NCI-H1417 (cell line): ENCODE measurements around the gene PALLD.

Source experiments
- DNase-seq, 3 experiments: peaks; one replicate each; lab custom pipeline; 2025; lab: John Stamatoyannopoulos, UW

Gene PALLD

GRCh38 chr4:168731706-168732414 is 235.0 kb downstream of the PALLD start:
- peak in 1 of 3 experiments; percentile 66 for DNase-seq

DNA sequence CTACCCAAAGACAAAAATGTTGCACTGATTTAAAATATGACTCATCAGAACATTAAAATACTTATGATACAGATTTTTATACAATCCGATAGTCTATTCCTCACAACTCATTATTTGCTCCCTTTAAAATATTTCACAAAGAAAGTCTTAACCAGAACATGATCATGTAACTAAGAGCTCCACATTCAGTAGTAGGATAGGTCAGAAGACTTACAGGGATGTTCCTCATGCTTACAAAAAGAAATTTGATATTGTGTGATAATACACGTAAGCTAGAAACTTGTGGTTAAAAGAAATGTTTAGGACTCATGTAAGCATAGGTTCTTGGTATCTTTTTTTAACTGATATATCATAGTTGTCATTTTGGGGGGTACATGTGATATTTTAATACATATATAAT is 235.9 kb downstream of the PALLD start:
- DNase-seq: no peak

GRCh38 chr4:168734703-168735678 is 238.1 kb downstream of the PALLD start:
- no peak for DNase-seq

GRCh38 chr4:168735735-168736134 is 238.9 kb downstream of the PALLD start:
- no peak for DNase-seq

DNA sequence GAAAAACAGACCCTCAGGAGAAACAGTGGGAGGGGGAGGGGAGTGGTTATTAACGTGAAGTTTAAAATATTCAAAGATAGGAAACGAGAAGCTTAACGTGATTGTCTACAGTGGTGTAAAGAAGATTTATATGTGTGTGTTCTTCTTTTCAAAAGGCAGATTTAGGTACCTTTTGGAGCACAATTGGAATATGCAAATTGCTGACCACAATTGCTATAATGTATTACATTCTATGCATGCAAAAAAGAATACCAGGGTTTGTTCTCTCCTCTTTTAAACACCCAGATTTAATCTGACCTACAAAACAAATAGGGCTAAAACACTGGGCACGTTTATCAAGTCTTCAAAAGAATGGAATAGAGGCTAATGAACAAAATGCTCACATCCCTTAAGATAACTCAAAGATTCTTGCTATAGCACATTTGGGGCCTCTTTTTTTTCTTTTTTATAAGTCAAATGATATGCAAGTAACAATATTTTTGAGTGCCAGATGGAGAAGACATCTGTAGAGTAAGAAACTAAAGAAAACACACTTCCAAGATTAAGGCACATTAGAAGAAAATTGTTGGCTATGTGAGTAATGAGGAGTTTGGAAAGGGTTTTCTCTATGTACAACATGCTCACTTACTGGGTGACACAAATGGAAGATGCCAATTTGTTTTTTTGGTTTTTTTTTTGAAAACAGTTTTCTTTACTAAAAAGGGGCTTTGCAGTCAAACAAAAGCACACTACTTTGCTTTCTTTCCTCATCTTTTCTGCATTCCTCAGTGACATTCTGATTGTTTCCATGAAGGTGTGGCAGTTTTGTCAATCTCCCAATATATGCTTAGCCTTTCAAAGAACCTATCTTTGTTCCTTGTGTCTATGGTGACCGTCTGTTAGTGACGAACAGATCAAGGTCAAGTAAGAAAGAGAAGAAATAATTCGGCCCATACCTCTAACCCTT is 240.3 kb downstream of the PALLD start:
- DNase-seq: no peak

DNA sequence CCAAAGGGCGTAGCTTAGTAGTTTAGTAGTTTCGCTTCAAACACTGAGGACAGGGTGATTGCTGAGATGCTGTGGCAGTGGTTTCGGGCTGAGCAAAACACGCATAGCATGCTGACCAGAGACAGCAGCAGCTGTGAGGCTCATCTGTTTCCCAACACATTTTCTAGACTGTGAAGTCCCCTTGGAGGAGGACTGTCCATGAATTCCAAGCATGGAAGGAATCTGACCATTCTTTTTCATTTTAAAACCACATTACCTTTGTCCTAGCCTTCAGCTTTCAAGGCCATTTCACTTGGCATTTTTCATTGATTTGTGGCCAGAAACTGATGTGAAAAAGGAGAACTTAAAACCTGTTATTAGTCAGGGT is 240.9 kb downstream of the PALLD start:
- DNase-seq: no peak

DNA sequence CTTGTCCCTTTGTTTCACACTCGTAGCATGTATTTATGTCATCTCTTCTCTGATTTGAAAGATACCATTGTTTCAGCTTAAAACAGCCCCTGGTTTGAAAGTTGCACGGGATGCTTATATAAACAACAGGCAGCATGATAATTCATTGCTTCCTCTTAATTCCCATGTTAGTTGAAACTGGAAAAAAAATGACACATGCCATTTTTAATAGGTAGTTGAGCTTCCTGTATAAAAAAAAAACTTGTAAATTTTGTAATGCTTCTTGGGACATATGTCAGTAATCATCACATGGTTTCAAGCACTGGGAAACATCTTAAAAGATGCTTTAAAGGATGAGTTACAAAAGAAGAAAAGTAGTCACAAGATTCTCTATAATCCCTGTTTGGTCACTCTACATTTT is 243.0 kb downstream of the PALLD start:
- no peak for DNase-seq

- no peak for DNase-seq
Measured at GRCh38 chr4:168740691-168741090, 243.8 kb downstream of the PALLD start.

DNA sequence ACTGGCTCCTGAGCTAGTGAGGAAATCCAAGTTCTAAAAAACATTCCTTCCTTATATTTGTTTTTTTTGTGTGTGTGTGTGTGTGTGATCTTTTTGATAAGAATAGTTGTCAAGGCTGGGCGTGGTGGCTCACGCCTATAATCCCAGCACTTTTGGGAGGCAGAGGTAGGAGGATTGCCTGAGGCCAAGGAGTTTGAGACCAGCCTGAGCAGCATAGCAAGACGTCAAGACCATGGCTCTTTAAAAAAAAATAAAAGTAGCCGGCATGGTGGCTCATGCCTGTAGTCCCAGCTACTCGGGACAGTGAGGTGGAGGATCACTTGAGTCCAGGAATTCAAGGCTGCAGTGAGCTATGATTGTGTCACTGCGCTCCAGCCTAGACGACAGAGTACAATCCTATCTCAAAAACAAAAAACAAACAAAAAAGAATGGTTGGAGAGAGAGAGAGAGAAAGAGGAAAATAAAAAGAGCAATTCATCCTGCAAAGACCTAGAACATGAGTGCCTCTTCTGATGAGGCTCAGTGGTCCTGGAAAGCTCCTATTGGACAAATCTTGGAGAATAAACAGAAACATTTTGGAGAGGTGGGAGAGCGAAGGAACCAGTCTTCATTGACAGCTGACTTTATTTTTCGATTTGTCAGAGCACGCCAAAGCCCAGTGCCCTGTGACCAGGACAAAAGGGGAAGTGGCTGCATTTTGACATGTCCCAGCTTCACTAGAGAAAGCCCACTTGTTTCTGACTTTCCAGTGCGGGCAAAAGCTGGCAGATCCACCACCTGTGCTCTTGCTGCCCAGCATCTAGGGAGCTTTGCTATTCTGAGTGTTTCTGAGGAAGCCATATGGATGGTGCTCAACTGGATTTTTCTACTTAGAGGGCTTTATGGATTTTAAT is 244.7 kb downstream of the PALLD start:
- no peak for DNase-seq

DNA sequence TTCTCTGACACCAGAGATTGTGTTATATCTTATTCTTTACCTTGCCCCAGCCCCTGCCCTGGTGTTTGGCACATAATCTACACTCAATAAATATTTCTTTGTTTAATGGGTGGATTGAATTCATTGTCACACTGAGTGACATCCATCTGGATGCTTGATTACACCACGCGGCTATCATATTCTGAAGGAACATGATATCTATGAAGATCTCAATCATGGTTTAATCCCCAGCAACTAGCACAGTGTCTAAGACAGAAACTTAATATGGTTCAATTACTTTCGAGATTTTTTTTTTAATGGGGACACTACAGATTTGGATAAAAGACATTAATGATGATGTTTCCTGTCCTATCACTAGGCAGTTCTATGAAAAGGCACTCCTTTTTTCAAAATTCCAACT is 246.3 kb downstream of the PALLD start:
- DNase-seq: no peak

GRCh38 chr4:168743601-168744000 is 246.7 kb downstream of the PALLD start:
- no peak for DNase-seq

- DNase-seq: no peak
Measured at GRCh38 chr4:168744021-168744420, 247.2 kb downstream of the PALLD start.

GRCh38 chr4:168748807-168749206 is 252.0 kb downstream of the PALLD start:
- no peak for DNase-seq

GRCh38 chr4:168751263-168752225 is 254.7 kb downstream of the PALLD start:
- no peak for DNase-seq

GRCh38 chr4:168755598-168756477 is 259.0 kb downstream of the PALLD start:
- no peak for DNase-seq

DNA sequence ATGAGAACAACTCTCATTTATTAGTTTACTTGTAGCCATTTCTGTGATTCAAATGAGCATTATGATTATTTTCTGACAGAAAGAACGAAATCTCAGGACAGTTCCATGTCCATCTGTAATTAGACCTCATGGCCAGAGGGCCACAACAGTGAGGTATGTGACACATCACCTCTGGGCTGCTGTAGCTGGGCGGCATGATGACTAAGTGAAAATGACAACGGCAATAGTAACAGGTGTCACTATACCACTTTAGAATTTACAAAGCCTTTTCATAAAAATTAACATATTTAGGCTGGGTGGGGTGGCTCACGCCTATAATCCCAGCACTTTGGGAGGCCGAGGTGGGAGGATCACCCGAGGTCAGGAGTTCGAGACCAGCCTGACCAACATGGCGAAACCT is 260.6 kb downstream of the PALLD start:
- no peak for DNase-seq

GRCh38 chr4:168758351-168758876 is 261.6 kb downstream of the PALLD start:
- no peak for DNase-seq

DNA sequence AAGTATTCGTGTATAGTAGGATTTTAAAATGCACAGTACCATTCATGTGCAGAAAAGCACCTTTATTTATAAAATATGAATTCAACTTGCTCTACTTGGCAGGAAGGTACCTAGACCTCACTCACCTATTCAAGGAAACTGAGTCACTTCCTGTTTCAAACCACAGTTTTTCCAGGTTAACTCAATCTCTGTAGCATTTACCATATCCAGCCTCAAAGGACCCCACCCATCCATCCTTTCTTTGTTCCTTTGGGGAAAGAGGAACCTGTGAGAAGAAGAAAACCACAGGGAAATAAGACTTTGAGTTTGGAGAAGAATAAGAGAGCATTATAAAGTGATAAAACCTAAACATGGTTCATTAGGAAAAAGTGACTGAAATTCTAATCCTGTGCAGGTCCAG is 262.5 kb downstream of the PALLD start:
- DNase-seq: no peak
